Prostate gland (tissue), 2 donors: Measurements from ENCODE around the gene TYMP.

Experiments
- POLR2A ChIP-seq: fragments of 450-650 bp; IDR thresholded peaks from one replicate; pipeline ENCODE4 v1.6.1; 2016; ENCODE audit warnings: antibody characterized with exemption, mild to moderate bottlenecking
- TF ChIP-seq, protein P1 (sequence below), 4 experiments: fragments of 200-600 bp in 2 of 4; fragments of 450-650 bp in 2 of 4; sonication (generic) in 2 of 4; IDR thresholded peaks; 1 replicate in 3 of 4; 2 replicates in 1 of 4; pipeline ENCODE4 v1.5.1; 2016 to 2019; ENCODE audit warnings: antibody characterized with exemption in 4 of 4, mild to moderate bottlenecking in 2 of 4, moderate library complexity in 2 of 4

DNA sequence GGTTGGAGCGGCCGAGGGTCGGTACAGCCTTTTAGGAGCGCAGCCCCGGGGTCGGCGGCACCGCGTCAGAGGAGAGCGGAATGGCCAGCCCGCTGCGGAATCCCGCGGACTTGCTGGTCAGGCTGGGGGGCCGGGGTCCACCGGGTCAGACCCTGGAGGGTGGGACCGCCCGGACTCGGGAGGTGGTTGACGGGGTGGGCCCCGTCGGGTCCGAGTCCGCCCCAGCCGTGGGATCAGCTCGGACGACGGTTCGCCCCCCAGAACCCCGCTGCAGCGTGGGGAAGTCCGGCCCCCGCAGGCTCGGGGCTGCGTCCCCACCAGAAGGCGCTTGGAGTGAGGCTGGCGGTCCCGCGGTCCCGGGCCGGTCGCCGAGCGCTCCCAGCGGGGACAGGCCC is 48.8 kb downstream of the TYMP start:
- TF ChIP-seq, protein P1, sequence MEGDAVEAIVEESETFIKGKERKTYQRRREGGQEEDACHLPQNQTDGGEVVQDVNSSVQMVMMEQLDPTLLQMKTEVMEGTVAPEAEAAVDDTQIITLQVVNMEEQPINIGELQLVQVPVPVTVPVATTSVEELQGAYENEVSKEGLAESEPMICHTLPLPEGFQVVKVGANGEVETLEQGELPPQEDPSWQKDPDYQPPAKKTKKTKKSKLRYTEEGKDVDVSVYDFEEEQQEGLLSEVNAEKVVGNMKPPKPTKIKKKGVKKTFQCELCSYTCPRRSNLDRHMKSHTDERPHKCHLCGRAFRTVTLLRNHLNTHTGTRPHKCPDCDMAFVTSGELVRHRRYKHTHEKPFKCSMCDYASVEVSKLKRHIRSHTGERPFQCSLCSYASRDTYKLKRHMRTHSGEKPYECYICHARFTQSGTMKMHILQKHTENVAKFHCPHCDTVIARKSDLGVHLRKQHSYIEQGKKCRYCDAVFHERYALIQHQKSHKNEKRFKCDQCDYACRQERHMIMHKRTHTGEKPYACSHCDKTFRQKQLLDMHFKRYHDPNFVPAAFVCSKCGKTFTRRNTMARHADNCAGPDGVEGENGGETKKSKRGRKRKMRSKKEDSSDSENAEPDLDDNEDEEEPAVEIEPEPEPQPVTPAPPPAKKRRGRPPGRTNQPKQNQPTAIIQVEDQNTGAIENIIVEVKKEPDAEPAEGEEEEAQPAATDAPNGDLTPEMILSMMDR (IDR thresholded peaks at IDR 0.05), result no peak
- TF ChIP-seq POLR2A, result no peak
